ENCODE data around the gene GAB2. TPM values are rescaled to one million over a fixed set of nuclear protein-coding genes. Genes with fewer than 3 reads are reported as not detected.

Gene GAB2
- total RNA-seq, 2 experiments from 2014 or later, result 1.2 to 1.3 TPM

- no peaks in the 10 kb centered on the region for H3K79me2 ChIP-seq (ENCODE audit: insufficient read depth, low read depth, low read length)
- POLR2A ChIA-PET, result no interaction called here
- BruUV-seq (replicated peaks), result no TSS peak
These were observed 14.8 kb downstream of the GAB2 start for GRCh38 chr11:78402847-78403246.

GRCh38 chr11:78400702-78401101 is 16.9 kb downstream of the GAB2 start:
- no peak for TF ChIP-seq EZH2phosphoT487 (IDR thresholded peaks at IDR 0.05; ENCODE audit: borderline replicate concordance, low read depth, low read length)
- Histone ChIP-seq H3K36me3 (ENCODE audit: insufficient read depth, low read length) (no peaks in the 10 kb centered on the region), H3K9me2 (ENCODE audit: insufficient read depth, low read length) (no peaks in the 10 kb centered on the region), H4K20me1 (ENCODE audit: insufficient read depth, low read length) (no peaks in the 10 kb centered on the region), H3K4me1 (ENCODE audit: insufficient read depth, low read length, poor library complexity, severe bottlenecking) (no peaks in the 10 kb centered on the region), H3K4me3 (ENCODE audit: low read depth, low read length, poor library complexity, severe bottlenecking) (no peak overlapping the region), H3K9me3 (ENCODE audit: low read length) (no peaks in the 10 kb centered on the region), H2AFZ (ENCODE audit: low read length) (no peak overlapping the region), H3K79me2 (ENCODE audit: insufficient read depth, low read depth, low read length) (no peaks in the 10 kb centered on the region), H3K4me2 (ENCODE audit: low read length) (no peak overlapping the region), H3K27ac (ENCODE audit: low read depth, low read length, poor library complexity, severe bottlenecking) (no peak overlapping the region)
- CTCF ChIA-PET (ENCODE audit: unreplicated experiment), result no interaction called here
- intact Hi-C loops (cut with micrococcal nuclease; ENCODE audit: unreplicated experiment), result no loop called here
- no peak for DNase-seq (ENCODE audit: low spot score)
- POLR2A ChIA-PET, result interaction anchor here (0.7 kb wide), 1 partner anchor 90 kb away, joined by 5 read pairs; no protein-coding TSS in a partner anchor
- no TSS peak for BruUV-seq (replicated peaks)

More at GRCh38 chr11:78402847-78403246, 14.8 kb downstream of the GAB2 start:
- Histone ChIP-seq H2AFZ (ENCODE audit: low read length) (no peak overlapping the region), H3K27ac (ENCODE audit: low read depth, low read length, poor library complexity, severe bottlenecking) (no peak overlapping the region), H3K4me1 (ENCODE audit: insufficient read depth, low read length, poor library complexity, severe bottlenecking) (peaks cover 4% of the 10 kb centered on the region), H3K4me3 (ENCODE audit: low read depth, low read length, poor library complexity, severe bottlenecking) (no peak overlapping the region), H3K36me3 (ENCODE audit: insufficient read depth, low read length) (no peaks in the 10 kb centered on the region), H3K9me2 (ENCODE audit: insufficient read depth, low read length) (no peaks in the 10 kb centered on the region), H4K20me1 (ENCODE audit: insufficient read depth, low read length) (no peaks in the 10 kb centered on the region), H3K9me3 (ENCODE audit: low read length) (peaks cover 6% of the 10 kb centered on the region; the same call in 1 of the 2 replicates), H3K4me2 (ENCODE audit: low read length) (no peak overlapping the region)
- CTCF ChIA-PET (ENCODE audit: unreplicated experiment), result no interaction called here
- intact Hi-C loops (cut with micrococcal nuclease; ENCODE audit: unreplicated experiment), result no loop called here
- TF ChIP-seq EZH2phosphoT487 (IDR thresholded peaks at IDR 0.05; ENCODE audit: borderline replicate concordance, low read depth, low read length) (no peak), CTCF (conservative IDR thresholded peaks at IDR 0.05; ENCODE audit: low read length) (no peak)
- DNase-seq (ENCODE audit: low spot score), result no peak

- no TSS peak for BruUV-seq (replicated peaks)
- ChIA-PET CTCF (ENCODE audit: unreplicated experiment) (no interaction called here), POLR2A (interaction anchor here (0.7 kb wide), 1 partner anchor 89 kb away, joined by 5 read pairs; no protein-coding TSS in a partner anchor)
- TF ChIP-seq CTCF (conservative IDR thresholded peaks at IDR 0.05; ENCODE audit: low read length), result no peak
- TF ChIP-seq EZH2phosphoT487 (IDR thresholded peaks at IDR 0.05; ENCODE audit: borderline replicate concordance, low read depth, low read length), result no peak
- no peaks in the 10 kb centered on the region for H3K9me2 ChIP-seq (ENCODE audit: insufficient read depth, low read length)
- no peak overlapping the region for H3K4me2 ChIP-seq (ENCODE audit: low read length)
- intact Hi-C loops (cut with micrococcal nuclease; ENCODE audit: unreplicated experiment), result no loop called here
- H3K9me3 ChIP-seq (ENCODE audit: low read length), result no peaks in the 10 kb centered on the region
- no peak for DNase-seq (ENCODE audit: low spot score)
- H3K4me1 ChIP-seq (ENCODE audit: insufficient read depth, low read length, poor library complexity, severe bottlenecking), result no peaks in the 10 kb centered on the region
- H2AFZ ChIP-seq (ENCODE audit: low read length), result no peak overlapping the region
- no peak overlapping the region for H3K27ac ChIP-seq (ENCODE audit: low read depth, low read length, poor library complexity, severe bottlenecking)
- H3K79me2 ChIP-seq (ENCODE audit: insufficient read depth, low read depth, low read length), result no peaks in the 10 kb centered on the region
- H4K20me1 ChIP-seq (ENCODE audit: insufficient read depth, low read length), result no peaks in the 10 kb centered on the region
- no peaks in the 10 kb centered on the region for H3K36me3 ChIP-seq (ENCODE audit: insufficient read depth, low read length)
- no peak overlapping the region for H3K4me3 ChIP-seq (ENCODE audit: low read depth, low read length, poor library complexity, severe bottlenecking)
These were observed 17.5 kb downstream of the GAB2 start for GRCh38 chr11:78400116-78400515.
